Measurements from ENCODE around the gene LRCH1. TPM values are rescaled to one million over a fixed set of nuclear protein-coding genes. Genes with fewer than 3 reads are reported as not detected.

Gene LRCH1
- total RNA-seq, 1 donor: 6.9 TPM

GRCh38 chr13:46748300-46748699 lies 195.3 kb downstream of the LRCH1 start:
- TF ChIP-seq CTCF (IDR thresholded peaks at IDR 0.05; ENCODE audit: extremely low read depth, low read depth, low read length): no peak
- H3K4me3 ChIP-seq (ENCODE audit: insufficient read depth, low read length): no peak overlapping the region
- no peaks in the 10 kb centered on the region for H4K20me1 ChIP-seq (ENCODE audit: insufficient read depth, low read length)
- peaks cover 12% of the 10 kb centered on the region for H3K36me3 ChIP-seq (ENCODE audit: insufficient read depth, low read length)
- no peak overlapping the region for H3K27ac ChIP-seq (ENCODE audit: low read depth, low read length)
- H3K9me3 ChIP-seq (ENCODE audit: low read depth, low read length): no peaks in the 10 kb centered on the region
- no peak overlapping the region for H2AFZ ChIP-seq (ENCODE audit: low read length)
- H3K27me3 ChIP-seq (ENCODE audit: insufficient read depth, low read length): no peaks in the 10 kb centered on the region
- H3K4me2 ChIP-seq (ENCODE audit: insufficient read depth, low read length): no peak overlapping the region
- no peaks in the 10 kb centered on the region for H3K79me2 ChIP-seq (ENCODE audit: insufficient read depth, low read length)
- no peak for DNase-seq (ENCODE audit: insufficient read length, low spot score, missing footprints)
- peaks cover 27% of the 10 kb centered on the region for H3K4me1 ChIP-seq (ENCODE audit: insufficient read depth, low read length)

GRCh38 chr13:46749951-46750350 lies 197.0 kb downstream of the LRCH1 start:
- H3K27ac ChIP-seq (ENCODE audit: low read depth, low read length): peak overlapping the region; percentile 7
- TF ChIP-seq CTCF (IDR thresholded peaks at IDR 0.05; ENCODE audit: extremely low read depth, low read depth, low read length): no peak
- peak overlapping the region; percentile 6 for H3K4me2 ChIP-seq (ENCODE audit: insufficient read depth, low read length)
- H3K27me3 ChIP-seq (ENCODE audit: insufficient read depth, low read length): no peaks in the 10 kb centered on the region
- no peaks in the 10 kb centered on the region for H4K20me1 ChIP-seq (ENCODE audit: insufficient read depth, low read length)
- DNase-seq (ENCODE audit: insufficient read length, low spot score, missing footprints): no peak
- no peak overlapping the region for H2AFZ ChIP-seq (ENCODE audit: low read length)
- no peak overlapping the region for H3K4me3 ChIP-seq (ENCODE audit: insufficient read depth, low read length)
- peaks cover 24% of the 10 kb centered on the region for H3K4me1 ChIP-seq (ENCODE audit: insufficient read depth, low read length)
- no peaks in the 10 kb centered on the region for H3K9me3 ChIP-seq (ENCODE audit: low read depth, low read length)
- H3K36me3 ChIP-seq (ENCODE audit: insufficient read depth, low read length): peaks cover 12% of the 10 kb centered on the region
- H3K79me2 ChIP-seq (ENCODE audit: insufficient read depth, low read length): no peaks in the 10 kb centered on the region

- DNase-seq (ENCODE audit: insufficient read length, low spot score, missing footprints): no peak
- H3K4me1 ChIP-seq (ENCODE audit: insufficient read depth, low read length): peaks cover 29% of the 10 kb centered on the region
These were observed 199.1 kb downstream of the LRCH1 start for GRCh38 chr13:46751811-46752635.

More at GRCh38 chr13:46751811-46752635, 199.1 kb downstream of the LRCH1 start:
- H2AFZ ChIP-seq (ENCODE audit: low read length): no peak overlapping the region
- H3K4me3 ChIP-seq (ENCODE audit: insufficient read depth, low read length): no peak overlapping the region
- H3K9me3 ChIP-seq (ENCODE audit: low read depth, low read length): no peaks in the 10 kb centered on the region
- peaks cover 4% of the 10 kb centered on the region for H3K36me3 ChIP-seq (ENCODE audit: insufficient read depth, low read length)
- no peak for TF ChIP-seq CTCF (IDR thresholded peaks at IDR 0.05; ENCODE audit: extremely low read depth, low read depth, low read length)
- H4K20me1 ChIP-seq (ENCODE audit: insufficient read depth, low read length): no peaks in the 10 kb centered on the region
- no peak overlapping the region for H3K27ac ChIP-seq (ENCODE audit: low read depth, low read length)
- no peaks in the 10 kb centered on the region for H3K27me3 ChIP-seq (ENCODE audit: insufficient read depth, low read length)
- H3K4me2 ChIP-seq (ENCODE audit: insufficient read depth, low read length): peak overlapping the region; percentile 23
- no peaks in the 10 kb centered on the region for H3K79me2 ChIP-seq (ENCODE audit: insufficient read depth, low read length)
